ENCODE data around the gene CTSC.
"Not testable (repeated sequence)": the region's sequence is repeated elsewhere in the genome, so short reads cannot be mapped to it uniquely, and the experiment has no call there.

The CTSC gene

DNA sequence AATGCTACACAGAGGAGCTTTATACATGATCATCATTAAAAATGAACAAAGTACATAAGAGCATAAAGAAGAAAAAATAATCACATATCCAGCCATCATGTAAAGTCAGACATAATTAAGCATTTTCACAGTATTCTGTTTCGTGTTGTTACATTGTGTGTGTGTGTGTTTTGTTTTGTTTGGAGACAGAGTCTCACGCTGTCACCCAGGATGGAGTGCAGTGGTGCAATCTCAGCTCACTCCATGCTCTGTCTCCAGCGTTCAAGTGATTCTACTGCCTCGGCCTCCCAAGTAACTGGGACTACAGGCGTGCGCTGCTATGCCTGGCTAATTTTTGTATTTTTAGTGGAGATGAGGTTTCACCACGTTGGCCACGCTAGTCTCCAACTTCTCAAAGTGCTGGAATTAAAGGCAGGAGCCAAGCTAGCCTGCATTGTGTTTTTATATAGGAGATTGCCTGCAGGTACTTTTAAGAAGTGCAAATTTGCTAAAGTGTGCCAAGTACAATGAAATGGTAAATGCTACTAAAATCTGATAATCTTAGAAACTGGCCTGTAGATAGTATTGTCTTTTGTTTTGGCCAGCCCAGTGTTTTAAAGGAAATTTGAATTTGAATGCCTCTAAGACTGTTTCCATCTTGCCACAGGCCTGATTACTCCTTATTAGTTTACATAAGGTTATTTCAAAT lies 7.8 kb downstream of the CTSC start:
- peaks cover 97% of the 10 kb centered on the region for H3K36me3 ChIP-seq (ENCODE audit: insufficient read depth, low read length)
- TF ChIP-seq FOXP2 (optimal IDR thresholded peaks at IDR 0.05; ENCODE audit: control extremely low read depth, extremely low read length, insufficient read depth) (no peak), EZH2 (IDR thresholded peaks at IDR 0.05) (no peak), POLR2AphosphoS5 (IDR thresholded peaks at IDR 0.05; ENCODE audit: borderline replicate concordance, low read depth, low read length) (no peak)
- no peak for DNase-seq (ENCODE audit: low read depth, low spot score)

DNA sequence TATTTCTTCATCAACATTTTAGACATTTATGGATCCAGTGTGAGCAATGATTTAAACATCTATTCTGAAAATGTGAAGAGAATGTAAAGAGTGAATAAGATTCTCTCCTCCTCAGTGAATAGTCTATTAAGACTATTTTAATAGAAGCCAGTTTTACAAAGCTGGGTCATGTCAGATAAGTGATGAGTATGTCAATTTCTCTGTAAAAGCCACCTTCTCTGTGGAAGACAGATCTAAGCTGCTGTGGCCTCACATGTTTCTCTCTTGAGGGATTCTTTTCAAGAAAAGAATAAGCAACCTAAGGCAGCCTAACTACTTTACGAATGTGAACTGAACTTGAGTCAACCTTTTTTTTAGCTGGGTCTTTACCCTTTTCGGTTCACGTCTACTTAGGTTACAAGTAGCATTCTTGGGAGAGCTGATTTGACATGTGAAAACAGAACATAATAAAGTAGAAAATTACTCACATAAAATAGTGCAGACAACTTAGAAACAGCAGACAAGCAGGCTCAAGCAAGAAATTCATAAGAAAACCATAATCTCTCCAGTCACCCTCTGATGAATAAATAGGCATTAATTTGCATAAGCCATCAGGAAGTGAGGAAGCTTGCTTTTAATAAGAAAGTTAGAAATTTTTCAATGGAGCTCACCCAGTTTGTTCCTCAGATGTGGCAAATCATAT lies 9.9 kb downstream of the CTSC start:
- Histone ChIP-seq H3K4me3 (no peak overlapping the region), H3K9me3 (ENCODE audit: low read depth, low read length) (no peaks in the 10 kb centered on the region), H3K9ac (ENCODE audit: insufficient read length) (no peak overlapping the region), H3K27ac (peak overlapping the region; percentile 49; the same call in 1 of the 2 replicates), H3K36me3 (ENCODE audit: insufficient read depth, low read length) (peaks cover 97% of the 10 kb centered on the region)
- no peak for TF ChIP-seq EZH2 (IDR thresholded peaks at IDR 0.05)
- TF ChIP-seq FOXP2 (optimal IDR thresholded peaks at IDR 0.05; ENCODE audit: control extremely low read depth, extremely low read length, insufficient read depth): no peak
- TF ChIP-seq POLR2AphosphoS5 (IDR thresholded peaks at IDR 0.05; ENCODE audit: borderline replicate concordance, low read depth, low read length): no peak
- no peak for DNase-seq (ENCODE audit: low read depth, low spot score)

More for the DNA sequence above, 7.8 kb downstream of the CTSC start:
- H3K9me3 ChIP-seq (ENCODE audit: low read depth, low read length): no peaks in the 10 kb centered on the region
- no peak overlapping the region for H3K4me3 ChIP-seq
- no peak overlapping the region for H3K9ac ChIP-seq (ENCODE audit: insufficient read length)
- no peak overlapping the region for H3K27ac ChIP-seq

DNA sequence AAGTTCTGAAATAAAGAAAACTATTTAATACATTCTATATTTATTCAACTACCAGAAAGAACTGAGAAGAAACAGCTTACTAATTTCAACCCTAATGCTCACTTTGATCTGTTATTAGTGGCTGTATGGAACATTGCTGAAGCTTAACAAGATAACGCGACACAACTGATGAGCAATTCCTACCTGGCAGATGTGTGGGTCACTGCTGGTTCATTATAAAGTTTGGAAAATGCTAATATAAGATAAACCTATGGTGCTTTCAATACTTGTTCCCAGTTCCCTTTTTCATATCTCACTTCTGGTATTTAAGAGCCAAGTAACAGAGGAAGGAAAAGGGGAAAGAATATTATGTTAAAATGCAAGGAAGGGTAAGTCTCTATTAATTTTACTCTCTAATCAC lies 10.5 kb downstream of the CTSC start:
- Histone ChIP-seq H3K27ac (no peak overlapping the region), H3K36me3 (ENCODE audit: insufficient read depth, low read length) (peaks cover 97% of the 10 kb centered on the region), H3K9me3 (ENCODE audit: low read depth, low read length) (no peaks in the 10 kb centered on the region), H3K4me3 (no peak overlapping the region), H3K9ac (ENCODE audit: insufficient read length) (no peak overlapping the region)
- DNase-seq (ENCODE audit: low read depth, low spot score): no peak
- TF ChIP-seq EZH2 (IDR thresholded peaks at IDR 0.05) (no peak), FOXP2 (optimal IDR thresholded peaks at IDR 0.05; ENCODE audit: control extremely low read depth, extremely low read length, insufficient read depth) (no peak), POLR2AphosphoS5 (IDR thresholded peaks at IDR 0.05; ENCODE audit: borderline replicate concordance, low read depth, low read length) (no peak)

DNA sequence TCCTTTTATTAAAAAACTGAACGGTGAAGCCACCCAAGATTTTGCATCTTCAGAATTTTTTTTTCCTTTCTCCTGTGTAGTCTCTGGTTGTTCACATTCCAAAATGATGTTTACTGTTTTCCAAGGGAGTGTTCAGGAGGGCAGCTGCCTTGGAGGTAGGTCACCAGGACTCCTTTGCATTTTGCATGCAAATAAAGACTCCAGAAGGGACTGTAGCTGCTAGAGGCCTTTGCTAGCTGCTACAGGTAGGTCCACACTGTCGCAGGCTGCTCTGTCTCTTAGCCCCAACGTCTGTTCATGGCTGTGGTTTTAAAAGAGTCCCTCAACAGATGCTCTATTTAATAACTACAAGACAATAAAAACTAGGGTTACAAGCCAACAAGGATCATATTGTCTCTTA lies 11.4 kb downstream of the CTSC start:
- no peak for TF ChIP-seq EZH2 (IDR thresholded peaks at IDR 0.05)
- no peak for TF ChIP-seq FOXP2 (optimal IDR thresholded peaks at IDR 0.05; ENCODE audit: control extremely low read depth, extremely low read length, insufficient read depth)
- TF ChIP-seq POLR2AphosphoS5 (IDR thresholded peaks at IDR 0.05; ENCODE audit: borderline replicate concordance, low read depth, low read length): no peak
- Histone ChIP-seq H3K9ac (ENCODE audit: insufficient read length) (no peak overlapping the region), H3K4me3 (no peak overlapping the region), H3K9me3 (ENCODE audit: low read depth, low read length) (no peaks in the 10 kb centered on the region), H3K27ac (peak overlapping the region; percentile 72), H3K36me3 (ENCODE audit: insufficient read depth, low read length) (peaks cover 97% of the 10 kb centered on the region)
- DNase-seq (ENCODE audit: low read depth, low spot score): no peak

DNA sequence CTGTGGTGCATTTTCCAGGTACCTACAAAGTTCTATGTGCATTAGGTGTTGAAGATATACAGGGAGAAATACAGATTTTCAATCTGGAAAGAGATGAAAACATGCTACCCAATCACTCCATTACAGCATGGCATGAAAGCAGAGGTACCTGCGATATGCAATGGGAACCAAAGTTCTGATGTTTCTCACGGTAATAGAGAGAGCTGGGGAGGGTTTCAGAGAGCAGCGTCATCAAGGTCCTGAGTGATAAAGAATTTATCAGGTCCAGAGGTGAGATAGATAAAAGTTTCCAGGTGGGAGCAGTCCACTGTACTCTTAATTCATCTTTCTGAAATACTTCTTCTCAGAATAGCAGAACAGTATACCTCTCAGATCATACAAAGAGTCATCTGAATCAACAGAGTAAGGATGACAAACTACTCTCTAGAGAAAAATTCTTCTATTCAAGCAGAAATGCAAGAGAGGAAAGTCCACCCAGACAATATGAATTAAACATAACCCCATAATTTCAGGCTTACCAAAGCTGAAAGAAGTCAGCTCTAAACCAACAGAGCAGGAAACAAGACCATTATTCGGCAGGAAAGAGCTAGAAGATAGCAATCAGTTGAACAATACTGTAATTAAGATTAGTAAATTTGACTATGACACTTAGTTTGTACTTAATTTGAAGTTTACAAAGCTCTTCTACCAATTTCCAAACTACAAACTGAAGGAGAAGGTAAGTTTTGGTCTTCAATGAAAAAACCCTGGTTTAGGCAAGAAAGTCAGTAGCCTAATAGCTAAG lies 12.8 kb downstream of the CTSC start:
- Histone ChIP-seq H3K4me3 (peak overlapping the region; percentile 40; the same call in 1 of the 2 replicates), H3K9ac (ENCODE audit: insufficient read length) (no peak overlapping the region), H3K36me3 (ENCODE audit: insufficient read depth, low read length) (peaks cover 85% of the 10 kb centered on the region), H3K9me3 (ENCODE audit: low read depth, low read length) (no peaks in the 10 kb centered on the region), H3K27ac (peak overlapping the region; percentile 72; the same call in 1 of the 2 replicates)
- no peak for TF ChIP-seq FOXP2 (optimal IDR thresholded peaks at IDR 0.05; ENCODE audit: control extremely low read depth, extremely low read length, insufficient read depth)
- no peak for TF ChIP-seq POLR2AphosphoS5 (IDR thresholded peaks at IDR 0.05; ENCODE audit: borderline replicate concordance, low read depth, low read length)
- no peak for TF ChIP-seq EZH2 (IDR thresholded peaks at IDR 0.05)
- DNase-seq (ENCODE audit: low read depth, low spot score): no peak

DNA sequence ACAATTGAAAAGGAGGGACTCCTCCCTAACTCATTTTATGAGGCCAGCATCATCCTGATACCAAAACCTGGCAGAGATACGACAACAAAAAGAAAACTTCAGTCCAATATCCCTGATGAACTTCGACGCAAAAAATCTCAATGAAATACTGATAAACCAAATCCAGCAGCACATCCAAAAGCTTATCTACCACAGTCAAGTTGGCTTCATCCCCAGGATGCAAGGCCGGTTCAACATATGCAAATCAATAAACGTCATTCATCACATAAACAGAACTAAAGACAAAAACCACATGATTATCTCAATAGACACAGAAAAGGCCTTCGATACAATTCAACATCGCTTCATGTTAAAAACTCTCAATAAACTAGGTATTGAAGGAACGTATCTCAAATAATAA lies 14.7 kb downstream of the CTSC start:
- not testable (repeated sequence) for H3K4me3 ChIP-seq; H3K9ac ChIP-seq (ENCODE audit: insufficient read length); H3K9me3 ChIP-seq (ENCODE audit: low read depth, low read length); H3K27ac ChIP-seq; DNase-seq (ENCODE audit: low read depth, low spot score)
- peaks cover 66% of the 10 kb centered on the region for H3K36me3 ChIP-seq (ENCODE audit: insufficient read depth, low read length)

DNA sequence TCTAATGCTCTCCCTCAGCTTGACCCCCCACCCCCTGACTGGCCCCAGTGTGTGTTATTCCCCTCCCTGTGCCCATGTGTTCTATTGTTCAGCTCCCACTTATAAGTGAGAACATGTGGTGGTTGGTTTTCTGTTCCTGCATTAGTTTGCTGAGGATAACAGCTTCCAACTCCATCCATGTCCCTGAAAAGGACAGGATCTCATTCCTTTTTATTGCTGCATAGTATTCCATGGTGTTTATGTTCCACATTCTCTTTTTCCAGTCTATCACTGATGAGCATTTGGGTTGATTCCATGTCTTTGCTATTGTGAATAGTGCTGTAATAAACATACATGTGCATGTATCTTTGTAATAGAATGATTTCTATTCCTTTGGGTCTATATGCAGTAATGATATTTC lies 16.1 kb downstream of the CTSC start:
- not testable (repeated sequence) for H3K9me3 ChIP-seq (ENCODE audit: low read depth, low read length); H3K27ac ChIP-seq; H3K9ac ChIP-seq (ENCODE audit: insufficient read length); DNase-seq (ENCODE audit: low read depth, low spot score); H3K4me3 ChIP-seq
- peaks cover 52% of the 10 kb centered on the region for H3K36me3 ChIP-seq (ENCODE audit: insufficient read depth, low read length)

DNA sequence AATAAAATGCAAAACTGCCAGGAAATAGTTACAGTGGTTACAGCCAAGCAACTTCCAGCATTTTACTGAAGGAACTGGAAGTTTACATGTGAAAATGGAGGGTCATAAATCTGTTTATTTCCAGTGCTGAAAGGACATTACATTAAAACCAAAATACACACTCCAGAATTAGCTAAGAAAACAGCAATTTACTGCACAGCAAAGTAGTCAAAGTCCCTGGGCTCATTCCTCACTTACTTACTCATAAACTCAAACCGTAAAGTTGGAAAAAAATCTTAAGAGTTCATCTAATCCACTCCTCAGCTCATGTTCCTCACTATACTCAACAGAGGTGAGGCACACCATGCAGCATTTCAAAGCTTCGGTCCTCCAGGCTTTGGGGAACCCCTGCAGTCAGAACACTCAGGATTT lies 17.4 kb downstream of the CTSC start:
- H3K36me3 ChIP-seq (ENCODE audit: insufficient read depth, low read length): peaks cover 40% of the 10 kb centered on the region
- TF ChIP-seq POLR2AphosphoS5 (IDR thresholded peaks at IDR 0.05; ENCODE audit: borderline replicate concordance, low read depth, low read length): no peak
- TF ChIP-seq FOXP2 (optimal IDR thresholded peaks at IDR 0.05; ENCODE audit: control extremely low read depth, extremely low read length, insufficient read depth): no peak
- no peak for TF ChIP-seq EZH2 (IDR thresholded peaks at IDR 0.05)
- no peak overlapping the region; the same call in 1 of the 2 replicates for H3K27ac ChIP-seq

More for the DNA sequence above, 17.4 kb downstream of the CTSC start:
- no peak overlapping the region for H3K9ac ChIP-seq (ENCODE audit: insufficient read length)
- H3K4me3 ChIP-seq: no peak overlapping the region
- H3K9me3 ChIP-seq (ENCODE audit: low read depth, low read length): no peaks in the 10 kb centered on the region
- no peak for DNase-seq (ENCODE audit: low read depth, low spot score)
